GM20431 (cell line): ENCODE measurements around the gene ZNF700.
"Not testable (repeated sequence)": the region's sequence is repeated elsewhere in the genome, so short reads cannot be mapped to it uniquely, and the experiment has no call there.

Experiments used
- in situ Hi-C: fragments of 300-500 bp; cut with MseI, MboI; formaldehyde crosslinking; loops from one replicate; pipeline ENCODE4 v1.15.0; 2020; ENCODE audit warnings: low sequenced_read_pairs; ENCODE audit not compliant: unreplicated experiment

Gene ZNF700

DNA sequence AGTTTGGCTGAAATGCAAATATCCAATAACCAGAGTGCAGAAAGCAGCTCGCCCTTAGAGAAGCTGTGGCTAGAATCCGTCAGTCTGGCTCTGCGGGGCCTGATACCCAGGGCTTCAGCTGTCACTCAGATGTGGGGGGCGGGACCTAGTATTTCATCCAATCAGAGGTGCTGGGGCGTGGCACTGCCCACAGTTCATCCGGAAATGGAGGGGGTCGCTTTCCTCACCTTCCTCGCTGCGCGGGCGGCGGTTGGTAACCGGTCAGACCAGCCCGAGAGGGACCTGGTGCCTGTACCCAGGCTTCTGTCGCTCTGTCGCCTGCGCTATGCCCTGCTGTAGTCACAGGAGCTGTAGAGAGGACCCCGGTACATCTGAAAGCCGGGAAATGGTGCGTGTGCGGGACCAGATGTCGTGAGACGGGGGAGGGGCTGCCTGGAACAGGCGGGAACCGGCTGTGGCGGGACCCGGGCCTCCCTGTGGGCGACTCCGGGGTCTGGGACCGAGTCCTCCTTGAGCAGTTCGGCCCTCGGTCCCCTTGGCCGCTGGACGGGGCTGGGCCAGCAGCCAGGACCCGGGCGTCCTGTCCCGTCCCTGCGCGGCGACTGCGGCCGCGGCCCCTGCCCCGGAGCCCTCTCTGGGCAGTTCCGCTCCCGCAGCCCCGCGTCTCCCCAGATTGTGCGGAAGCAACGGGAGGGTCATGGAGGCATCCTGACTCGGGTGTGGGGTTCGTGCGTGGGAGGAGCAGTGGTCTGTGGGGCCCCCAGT lies at the start of gene ZNF700:
ZNF700 (plus strand) TSS at position 222 of the 765 bp plus-strand sequence; CDS start at position 326, 104 bp downstream.
- in situ Hi-C loops: loop anchor here (10.0 kb wide), 1 partner anchor 60 kb away; no protein-coding TSS in a partner anchor

DNA sequence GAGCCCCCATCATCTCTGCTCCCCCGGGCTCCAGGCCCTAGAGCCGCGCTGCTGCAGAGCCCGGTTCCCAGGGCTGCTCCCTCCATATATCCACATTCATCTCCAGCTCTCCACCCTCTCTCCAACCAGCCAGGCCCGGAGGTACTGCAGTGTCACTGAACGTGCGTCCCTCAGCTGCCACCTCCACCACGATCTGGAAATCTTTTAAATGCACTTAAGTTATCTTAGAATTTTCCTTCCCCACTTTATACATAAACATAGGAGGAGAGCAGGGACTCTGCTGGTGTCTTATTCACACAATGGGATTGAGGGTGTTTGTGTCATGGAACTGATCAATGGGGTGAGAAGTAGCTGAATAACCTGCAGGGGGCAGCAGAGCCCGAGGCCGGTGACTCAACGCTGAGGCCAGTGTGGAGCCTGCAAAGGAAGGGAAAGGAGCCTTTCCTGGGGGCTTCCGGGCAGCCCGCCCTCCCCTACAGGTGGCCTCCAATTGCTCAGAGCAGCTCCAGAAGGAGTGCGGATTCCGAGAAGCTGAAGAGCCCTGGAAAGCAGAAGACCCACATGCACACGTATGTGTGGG lies 45.1 kb upstream of the ZNF700 start:
- in situ Hi-C loops: not testable (repeated sequence)

DNA sequence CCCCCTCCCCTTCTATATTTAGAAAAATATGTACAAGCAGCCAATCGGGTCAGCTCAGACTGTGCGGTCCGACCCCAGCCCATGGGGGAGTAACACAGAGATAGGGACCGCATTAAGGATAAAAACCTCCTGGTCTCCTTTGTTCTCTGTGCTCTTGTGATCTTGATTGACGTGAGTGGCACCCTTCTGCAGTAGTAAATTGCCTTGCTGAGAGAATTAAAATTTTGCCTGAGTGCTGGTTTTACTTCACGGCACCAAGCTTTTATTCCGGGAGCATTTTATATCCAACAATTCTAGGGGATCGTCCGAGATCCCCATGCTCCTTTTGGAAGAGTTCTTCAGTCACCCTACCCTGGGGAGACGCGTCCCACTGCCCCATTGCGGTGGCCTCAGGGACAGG lies 44.3 kb upstream of the ZNF700 start:
- in situ Hi-C loops: no loop called here

DNA sequence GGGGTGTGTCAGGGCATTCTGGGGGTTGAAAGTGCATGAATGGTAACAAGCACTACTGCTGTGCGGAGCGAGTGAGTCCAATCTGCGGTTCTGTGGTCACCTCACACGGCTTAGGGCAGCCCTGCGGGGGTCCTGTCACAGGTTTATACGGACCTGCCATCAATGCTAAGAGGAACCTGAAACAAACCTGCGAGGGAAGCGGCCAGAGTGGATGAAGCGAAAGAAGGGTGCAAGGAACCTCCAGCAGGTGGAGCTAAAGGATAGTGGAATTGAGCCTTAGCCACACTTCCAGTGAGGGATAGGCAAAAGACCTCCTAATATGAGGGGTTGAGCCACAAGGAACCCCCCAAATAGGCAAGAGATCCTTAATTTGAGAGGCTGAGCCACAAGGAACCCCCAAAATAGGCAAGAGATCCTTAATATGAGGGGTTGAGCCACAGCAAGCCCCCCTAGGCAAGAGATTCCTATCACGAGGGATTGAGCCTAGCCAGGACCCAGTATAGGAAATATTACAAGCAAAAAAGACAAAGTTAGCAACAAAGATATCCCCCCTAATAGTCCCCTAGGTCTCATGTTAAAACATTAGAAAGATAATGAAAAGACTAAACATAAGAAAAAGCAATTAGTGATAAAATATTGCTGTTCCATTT lies 43.6 kb upstream of the ZNF700 start:
- in situ Hi-C loops: no loop called here

DNA sequence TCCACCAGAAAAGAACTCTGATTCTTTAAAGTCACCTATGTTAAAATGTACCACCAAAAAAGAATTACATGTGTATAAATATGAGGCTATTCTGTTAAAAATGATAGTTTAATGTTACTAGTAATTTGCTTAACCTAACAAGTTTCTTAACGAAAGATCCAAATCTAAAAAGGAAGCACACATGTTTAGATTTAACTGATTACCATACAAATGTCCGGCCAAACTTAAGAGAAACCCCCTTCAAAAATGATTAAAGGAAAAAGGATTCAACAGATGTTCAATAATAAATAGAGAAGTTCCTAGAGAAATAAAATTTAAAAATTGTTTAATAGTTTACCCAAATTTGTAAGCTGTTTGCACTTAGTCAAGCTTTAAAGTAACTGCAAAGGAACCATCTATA lies 42.3 kb upstream of the ZNF700 start:
- in situ Hi-C loops: no loop called here

DNA sequence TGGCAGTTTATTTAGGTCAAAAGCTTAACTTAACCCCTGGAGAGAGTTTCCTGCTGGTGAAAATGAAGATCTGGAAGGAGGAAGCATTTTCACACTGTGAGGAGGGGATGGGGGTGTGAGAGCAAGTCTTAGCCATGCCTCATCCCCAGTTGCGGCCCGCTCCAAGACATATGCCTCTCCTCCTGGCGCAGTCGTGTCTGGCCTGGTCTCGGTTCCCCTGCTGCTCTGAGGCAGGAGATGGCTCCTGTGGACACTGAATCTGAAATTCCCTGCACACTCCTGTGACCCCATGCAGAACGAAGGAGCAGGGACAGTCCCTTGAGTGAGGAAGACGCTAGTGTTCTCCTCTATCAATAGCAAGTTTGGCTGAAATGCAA lies 37.7 kb upstream of the ZNF700 start:
- in situ Hi-C loops: no loop called here

DNA sequence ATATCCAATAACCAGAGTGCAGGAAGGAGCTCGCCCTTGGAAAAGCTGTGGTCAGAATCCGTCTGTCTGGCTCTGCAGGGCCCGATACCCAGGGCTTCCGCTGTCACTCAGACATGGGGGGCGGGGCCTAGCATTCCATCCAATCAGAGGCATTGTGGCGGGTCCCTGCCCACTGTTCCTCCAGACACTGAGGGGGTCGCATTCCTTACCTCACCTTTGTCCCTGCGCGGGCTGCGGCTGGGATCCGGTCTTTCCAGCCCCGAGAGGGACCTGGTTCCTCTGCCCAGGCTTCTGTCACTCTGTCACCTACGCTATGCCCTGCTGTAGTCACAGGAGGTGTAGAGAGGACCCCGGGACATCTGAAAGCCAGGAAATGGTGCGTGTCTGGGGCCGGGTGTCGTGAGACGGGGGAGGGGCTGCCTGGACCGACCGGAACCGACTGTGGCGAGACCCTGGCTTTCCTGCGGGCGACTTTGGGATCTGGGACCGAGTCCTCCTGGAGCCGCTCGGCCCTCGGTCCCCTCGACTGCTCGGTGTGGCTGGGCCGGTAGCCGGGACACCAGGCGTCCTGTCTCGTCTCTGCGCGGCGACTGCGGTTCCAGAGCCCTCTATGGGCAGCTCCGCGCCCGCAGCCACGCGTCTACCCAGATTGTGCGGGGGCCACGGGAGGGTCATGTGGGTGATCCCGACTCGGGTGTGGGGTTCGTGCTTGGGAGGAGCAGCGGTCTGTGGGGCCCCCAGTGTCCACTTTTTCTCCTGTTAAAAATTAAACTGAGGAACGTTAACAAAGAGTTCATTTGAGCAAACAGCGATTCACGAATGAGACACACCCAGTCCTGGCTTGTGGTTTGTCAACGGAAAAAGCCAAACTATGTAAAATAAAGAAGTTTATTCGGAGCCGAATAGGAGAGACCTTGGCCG lies 37.0 kb upstream of the ZNF700 start, which contains the start of gene ZNF69:
ZNF69 (plus strand) TSS at position 172 of the 921 bp plus-strand sequence; CDS start at position 314, 142 bp downstream.
- in situ Hi-C loops: no loop called here

DNA sequence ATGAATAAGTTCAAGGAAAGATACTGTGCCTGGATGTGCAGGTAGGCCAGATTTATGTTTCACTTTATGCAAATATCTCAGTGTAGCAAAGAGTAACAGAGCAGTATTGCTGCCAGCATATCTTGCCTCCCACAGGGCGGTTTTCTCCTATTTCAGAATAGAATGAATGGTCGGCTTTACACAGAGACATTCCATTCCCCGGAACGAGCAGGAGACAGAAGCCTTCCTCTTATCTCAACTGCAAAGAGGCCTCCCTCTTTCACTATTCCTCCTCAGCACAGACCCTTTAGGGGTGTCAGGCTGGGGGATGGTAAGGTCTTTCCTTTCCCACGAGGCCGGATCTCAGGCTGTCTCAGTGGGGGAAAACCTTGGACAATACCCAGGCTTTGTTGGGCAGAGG lies 35.0 kb upstream of the ZNF700 start:
- in situ Hi-C loops: not testable (repeated sequence)

DNA sequence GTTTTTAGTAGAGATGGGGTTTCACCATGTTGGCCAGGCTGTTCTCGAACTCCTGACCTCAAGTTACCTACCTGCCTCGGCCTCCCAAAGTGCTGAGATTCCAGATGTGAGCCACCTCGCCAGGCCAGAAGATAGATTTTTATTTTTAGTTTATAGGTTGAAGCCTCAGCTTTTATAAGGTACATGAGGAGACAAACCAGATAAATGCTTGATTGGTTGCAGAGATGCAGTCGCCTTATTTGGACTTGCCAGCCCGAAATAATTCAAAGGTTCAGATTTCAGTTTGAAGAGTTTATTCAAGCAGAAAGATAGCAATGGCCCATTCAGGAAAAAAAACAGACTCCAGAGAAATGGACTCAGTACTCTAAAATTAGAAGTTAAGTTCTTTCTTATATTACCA lies 34.3 kb upstream of the ZNF700 start:
- in situ Hi-C loops: no loop called here

DNA sequence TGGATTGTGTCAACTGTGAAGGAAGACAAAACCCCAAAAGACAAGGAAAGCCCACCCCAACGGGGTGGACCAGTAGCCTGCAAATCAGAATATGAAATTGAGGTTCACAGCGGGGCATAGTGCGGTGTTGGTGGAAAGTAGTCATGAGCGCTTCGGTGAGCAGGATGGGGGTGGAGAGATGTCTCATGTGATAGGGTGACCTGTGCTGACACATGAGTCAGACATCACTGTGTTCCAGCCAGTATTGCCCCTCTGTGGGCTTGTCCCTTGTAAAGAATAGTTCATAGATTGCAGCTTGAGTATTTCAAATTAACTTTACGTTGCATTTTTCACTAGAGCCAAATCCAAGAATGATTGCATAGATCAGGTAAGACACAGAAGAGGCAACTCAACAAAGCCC lies 30.1 kb upstream of the ZNF700 start:
- in situ Hi-C loops: no loop called here

DNA sequence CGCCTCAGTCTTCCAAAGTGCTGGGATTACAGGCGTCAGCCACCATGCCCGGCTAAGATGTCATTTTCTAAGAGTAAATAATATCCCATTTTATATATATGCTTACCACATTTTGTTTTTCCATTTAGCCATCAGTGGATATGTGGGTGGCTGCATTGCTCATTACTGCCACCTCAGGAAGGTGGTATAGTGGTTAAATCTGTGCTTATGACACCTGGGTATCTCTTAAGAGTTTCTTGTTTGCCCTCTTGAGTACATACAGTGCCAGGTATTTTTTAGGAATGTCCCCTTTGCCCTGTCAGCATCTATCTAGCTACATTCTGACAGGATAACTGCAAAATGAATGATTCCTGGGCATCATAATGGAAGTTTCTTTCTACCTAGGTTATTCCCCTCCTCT lies 22.7 kb upstream of the ZNF700 start:
- in situ Hi-C loops: no loop called here

DNA sequence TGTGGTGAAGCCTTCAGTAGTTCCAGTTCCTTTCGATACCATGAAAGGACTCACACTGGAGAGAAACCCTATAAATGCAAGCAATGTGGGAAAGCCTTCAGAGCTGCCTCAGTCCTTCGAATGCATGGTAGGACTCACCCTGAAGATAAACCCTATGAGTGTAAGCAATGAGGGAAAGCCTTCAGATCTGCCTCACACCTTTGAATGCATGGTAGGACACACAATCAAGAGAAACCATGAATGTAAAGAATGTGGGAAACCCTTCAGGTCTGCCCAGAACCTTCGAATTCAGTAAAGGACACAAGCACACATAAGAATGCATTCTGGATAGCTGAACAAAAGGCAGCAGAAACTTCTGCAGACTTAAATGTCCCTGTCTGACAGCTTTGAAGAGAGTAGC lies 19.0 kb upstream of the ZNF700 start:
- in situ Hi-C loops: no loop called here

DNA sequence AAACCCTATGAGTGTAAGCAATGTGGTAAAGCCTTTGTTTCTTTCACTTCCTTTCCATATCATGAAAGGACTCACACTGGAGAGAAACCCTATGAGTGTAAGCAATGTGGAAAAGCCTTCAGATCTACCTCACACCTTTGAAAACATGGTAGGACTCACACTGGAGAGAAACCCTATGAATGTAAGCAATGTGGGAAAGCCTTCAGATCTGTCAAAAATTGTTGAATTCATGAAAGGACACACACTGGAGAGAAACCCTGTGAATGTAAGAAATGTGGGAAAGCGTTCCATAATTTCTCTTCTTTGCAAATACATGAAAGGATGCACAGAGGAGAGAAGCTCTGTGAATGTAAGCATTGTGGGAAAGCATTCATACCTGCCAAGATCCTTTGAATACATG lies 13.0 kb upstream of the ZNF700 start:
- in situ Hi-C loops: not testable (repeated sequence)

DNA sequence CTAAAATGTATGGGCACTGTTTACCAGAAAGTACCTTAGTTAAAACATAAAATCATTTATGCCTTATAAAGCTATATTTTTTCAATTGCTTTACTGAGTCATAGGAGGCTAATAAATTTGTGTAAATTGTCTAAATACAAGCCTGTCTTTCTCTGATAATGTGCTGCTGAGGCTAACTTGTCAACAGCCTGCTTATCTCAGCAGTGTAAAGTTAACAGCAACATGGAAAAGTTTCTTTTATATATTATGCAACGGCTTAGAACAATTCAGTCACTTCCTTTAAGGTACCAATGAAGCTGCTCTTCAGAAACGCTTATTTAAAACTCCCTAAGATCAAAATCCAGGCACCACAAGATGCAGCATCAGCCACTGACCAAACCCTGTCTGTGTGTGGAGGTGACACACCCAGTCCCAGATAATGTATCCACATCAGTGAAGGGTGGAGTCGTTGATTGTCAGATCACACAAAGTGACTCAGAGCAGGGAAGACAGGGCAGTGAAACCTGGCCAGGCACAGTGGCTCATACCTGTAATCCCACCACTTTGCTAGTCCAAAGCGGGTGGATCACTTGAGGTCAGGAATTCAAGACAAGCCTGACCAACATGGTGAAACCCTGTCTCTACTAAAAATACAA lies 10.4 kb upstream of the ZNF700 start:
- in situ Hi-C loops: not testable (repeated sequence)

DNA sequence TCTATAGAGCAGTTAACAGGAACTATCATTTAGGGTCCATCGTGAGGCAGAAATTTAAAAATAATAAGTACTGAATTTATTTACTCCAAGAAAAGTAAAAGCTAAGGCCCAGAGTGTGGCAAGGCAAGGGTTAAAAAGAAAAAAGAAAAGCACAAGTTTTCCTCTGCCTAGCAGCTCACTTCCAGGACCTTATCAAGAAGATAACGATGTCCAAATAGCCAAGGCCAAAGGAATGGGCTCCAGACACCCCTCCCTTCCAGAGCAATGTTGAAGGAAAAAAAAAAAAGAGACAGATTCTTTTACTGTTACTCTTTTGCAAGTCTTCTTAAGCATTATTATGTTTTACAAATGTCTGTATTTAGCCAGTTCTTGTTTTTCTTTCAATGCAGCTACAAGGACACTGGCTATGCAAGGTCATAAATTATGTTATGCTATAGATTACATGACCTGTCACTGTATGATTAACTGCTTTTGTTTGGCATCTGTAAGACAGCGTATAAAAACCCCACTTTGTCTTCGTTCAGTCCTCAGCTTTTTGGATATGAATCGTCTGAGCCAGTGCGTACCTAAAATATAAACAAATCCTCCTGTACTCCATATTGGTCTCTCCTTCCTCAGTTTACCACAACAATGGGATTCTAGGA lies 2.9 kb upstream of the ZNF700 start:
- in situ Hi-C loops: loop anchor here (10.0 kb wide), 1 partner anchor 63 kb away; no protein-coding TSS in a partner anchor

DNA sequence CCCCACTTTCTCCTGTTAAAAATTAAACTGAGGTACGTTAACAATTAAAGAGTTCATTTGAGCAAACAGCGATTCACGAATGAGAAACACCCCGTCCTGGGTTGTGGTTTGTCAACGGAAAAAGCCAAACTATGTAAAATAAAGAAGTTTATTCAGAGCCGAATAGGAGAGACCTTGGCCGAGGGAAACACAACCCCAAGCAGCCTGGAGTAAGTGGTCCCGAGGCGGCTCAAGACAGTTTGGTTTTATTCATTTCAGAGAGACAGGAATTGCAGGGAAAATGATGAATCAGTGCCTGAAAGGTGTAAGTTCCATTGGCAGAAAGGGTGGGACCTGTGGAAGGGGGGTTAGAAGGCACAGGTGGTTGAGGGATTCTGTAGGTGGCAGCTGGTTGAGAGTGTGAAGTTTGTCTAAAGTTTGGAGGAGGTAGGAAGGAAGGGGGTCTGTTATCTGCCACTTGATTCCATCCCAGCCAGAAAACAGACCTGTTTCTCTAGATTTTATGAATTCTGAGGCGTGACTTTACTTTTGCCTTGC lies 812 bp downstream of the ZNF700 start:
- in situ Hi-C loops: loop anchor here (10.0 kb wide), 1 partner anchor 59 kb away; no protein-coding TSS in a partner anchor

DNA sequence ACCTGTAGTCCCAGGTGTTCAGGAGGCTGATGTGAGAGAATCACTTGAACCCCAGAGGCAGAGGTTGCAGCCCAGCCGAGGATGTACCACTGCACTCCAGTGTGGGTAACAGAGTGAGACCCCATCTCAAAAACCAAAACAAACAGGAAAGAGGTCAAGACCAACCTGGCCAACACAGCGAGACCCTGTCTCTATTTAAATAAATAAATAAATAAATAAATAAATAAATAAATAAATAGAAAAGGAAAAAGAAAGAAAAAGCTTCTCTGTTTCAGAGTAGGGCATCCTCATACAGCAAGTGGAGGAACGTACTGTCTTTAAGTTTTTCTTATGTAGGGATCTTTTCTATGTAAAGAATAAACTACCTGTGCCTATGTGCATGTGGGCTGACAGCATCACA lies 2.3 kb downstream of the ZNF700 start:
- in situ Hi-C loops: loop anchor here (10.0 kb wide), 1 partner anchor 58 kb away; no protein-coding TSS in a partner anchor

DNA sequence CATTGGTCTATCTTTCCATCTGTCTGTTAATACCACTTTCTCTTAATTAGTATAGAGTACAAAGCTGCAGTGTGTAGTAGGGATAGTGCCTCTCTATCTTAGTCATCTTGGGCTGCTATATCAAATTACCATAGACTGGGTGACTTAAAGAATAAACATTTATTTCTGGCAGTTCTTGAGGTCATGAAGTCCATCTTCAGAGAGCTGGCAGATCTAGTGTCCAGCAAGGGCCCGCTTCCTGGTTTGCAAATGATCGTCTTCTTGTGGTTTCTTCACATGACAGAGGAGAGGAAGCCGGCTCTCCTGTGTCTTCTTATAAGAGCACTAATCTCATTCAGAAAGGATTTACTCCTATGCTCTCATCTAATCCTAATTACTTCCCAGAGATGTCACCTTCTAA lies 6.1 kb downstream of the ZNF700 start:
- in situ Hi-C loops: no loop called here

DNA sequence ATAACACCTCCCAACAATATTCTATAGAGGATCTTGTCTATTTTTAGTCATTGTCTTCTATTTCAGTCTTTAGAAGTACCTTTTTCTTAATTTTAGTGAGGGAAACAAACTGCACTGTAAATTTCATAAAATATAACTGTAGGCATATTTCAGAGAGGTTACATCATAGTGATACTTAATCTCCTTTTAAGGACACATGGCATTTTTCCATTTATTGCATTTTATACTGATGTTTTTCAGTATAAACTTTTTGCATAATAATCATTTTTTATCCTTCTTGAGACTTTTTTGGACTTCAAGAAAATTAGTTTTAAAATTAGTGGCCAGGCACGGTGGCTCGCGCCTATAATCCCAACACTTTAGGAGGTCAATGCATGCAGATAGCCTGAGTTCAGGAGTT lies 6.6 kb downstream of the ZNF700 start:
- in situ Hi-C loops: no loop called here
